Measurements from ENCODE around the gene KLHL26. TPM values are rescaled to one million over a fixed set of nuclear protein-coding genes. Genes with fewer than 3 reads are reported as not detected.
A peak's percentile ranks its signal among the peaks of the same experiment; 100 is the strongest.

The KLHL26 gene
- total and polyA plus RNA-seq, 2 of the 13 experiments (the other 11 are each of a cell fraction or from before 2014, with no cell fraction given) = 1.5 to 1.7 TPM

DNA sequence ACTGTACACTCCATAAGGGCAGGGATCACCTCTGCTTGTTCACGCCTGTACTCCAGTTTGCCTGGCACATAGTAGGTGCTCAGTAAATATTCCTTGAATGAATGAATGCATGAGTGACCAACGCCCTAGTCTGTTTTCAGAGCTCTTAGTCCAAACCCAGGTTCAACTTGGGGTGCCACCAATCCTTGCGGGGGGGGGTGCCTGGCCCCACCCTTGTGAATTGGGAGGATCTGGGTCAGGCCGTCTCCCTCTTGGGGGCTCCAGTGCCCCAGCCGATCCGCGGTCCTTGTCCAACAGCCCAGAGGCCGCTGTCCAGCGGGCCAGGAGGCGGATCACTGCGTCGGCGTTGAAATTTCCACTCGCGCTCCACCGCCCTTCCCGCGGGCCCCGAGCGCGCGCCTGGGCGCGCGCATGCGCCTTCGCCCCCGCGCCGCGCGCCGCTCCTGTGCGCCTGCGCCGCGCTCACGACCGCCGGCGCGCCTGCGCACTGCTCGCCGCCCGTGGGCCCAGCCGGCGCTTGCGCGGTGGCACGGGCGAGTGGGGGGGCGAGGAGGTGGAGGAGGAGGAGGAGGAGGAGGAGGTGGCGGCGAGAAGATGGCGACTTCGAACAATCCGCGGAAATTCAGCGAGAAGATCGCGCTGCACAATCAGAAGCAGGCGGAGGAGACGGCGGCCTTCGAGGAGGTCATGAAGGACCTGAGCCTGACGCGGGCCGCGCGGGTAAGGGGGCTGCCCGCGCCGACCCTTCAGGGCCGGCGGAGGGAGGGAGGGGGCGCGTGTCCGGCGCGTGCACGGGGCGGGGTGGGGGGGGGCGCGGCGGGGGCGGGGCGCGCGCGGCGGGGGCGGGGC is 46.5 kb downstream of the KLHL26 start, which contains the start of gene CRTC1:
CRTC1 (plus strand) TSS at position 572 of the 849 bp plus-strand sequence; CDS start at position 595, 23 bp downstream.
- H3K27ac ChIP-seq (ENCODE audit: extremely low read length, insufficient read depth, low read length) = peak within 1 kb of the TSS; percentile 74
- H3K79me2 ChIP-seq (ENCODE audit: insufficient read depth, low read length) = peaks cover 38% of the 10 kb centered on the region
- FAIRE-seq (no peak), DNase-seq (ENCODE audit: low spot score) (peak; percentile 66), ATAC-seq (peak; percentile 75)
- peaks cover 42% of the 10 kb centered on the region for H3K4me1 ChIP-seq (ENCODE audit: insufficient read depth, low read length)
- H3K9ac ChIP-seq (ENCODE audit: insufficient read depth, low read depth, low read length) = peak within 1 kb of the TSS; percentile 79
- H3K36me3 ChIP-seq (replicated peaks in 1 of 2; ENCODE audit: control insufficient read depth in 1 of 2, insufficient read depth in 2 of 2, low read length in 2 of 2) = no peaks in the 10 kb centered on the region
- CTCF ChIA-PET (ENCODE audit: low intra/inter-chr PET ratio, low total read pairs) = no interaction called here
- WGBS (ENCODE audit: low lambda C conversion rate) = 2% methylated on average over 22 of the region's 93 CpGs
- BruUV-seq (replicated peaks) = TSS peak; percentile 42
- no peaks in the 10 kb centered on the region; a peak in 1 of 5 replicates for H3K27me3 ChIP-seq (ENCODE audit: control insufficient read depth in 1 of 2, insufficient read depth in 2 of 2, low read length in 2 of 2)
- in situ Hi-C loops (cut with HindIII; ENCODE audit: extremely low pct_ligation_motif_present, low pct_unique_long_range_greater_than_20kb) = no loop called here
- H4K20me1 ChIP-seq (ENCODE audit: insufficient read depth, low read length) = no peaks in the 10 kb centered on the region; the same call in 1 of the 2 replicates
- intact Hi-C loops (cut with micrococcal nuclease; ENCODE audit: unreplicated experiment) = loop anchor here (10.0 kb wide), 1 partner anchor 51 kb away; no protein-coding TSS in a partner anchor
- H3K4me2 ChIP-seq (ENCODE audit: low read depth, low read length) = peak within 1 kb of the TSS; percentile 100
- POLR2A ChIA-PET = interaction anchor here (1.0 to 1.1 kb wide), 2 partner anchors 57 to 58 kb away, joined by 3 to 4 read pairs; no protein-coding TSS in a partner anchor
- no peaks in the 10 kb centered on the region for H3K9me3 ChIP-seq (ENCODE audit: low read length)
- peak within 1 kb of the TSS; percentile 77 to 89 (median 86) for H3K4me3 ChIP-seq (replicated peaks in 1 of 3; ENCODE audit: insufficient read depth in 1 of 3, low read depth in 2 of 3, low read length in 3 of 3)
- no peak within 1 kb of the TSS for H2AFZ ChIP-seq (ENCODE audit: low read length)
- TF ChIP-seq, protein P1, sequence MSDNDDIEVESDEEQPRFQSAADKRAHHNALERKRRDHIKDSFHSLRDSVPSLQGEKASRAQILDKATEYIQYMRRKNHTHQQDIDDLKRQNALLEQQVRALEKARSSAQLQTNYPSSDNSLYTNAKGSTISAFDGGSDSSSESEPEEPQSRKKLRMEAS (IDR thresholded peaks at IDR 0.05) = peak; percentile 24; the same call in 1 of the 2 replicates
- 0 out of 2 replicates have a peak, but pooled peaks have one; percentile 58 for TF ChIP-seq ZNF138 (CRISPR knock-in tag; IDR thresholded peaks at IDR 0.05; ENCODE audit: low read depth)
- TF ChIP-seq, protein P2, sequence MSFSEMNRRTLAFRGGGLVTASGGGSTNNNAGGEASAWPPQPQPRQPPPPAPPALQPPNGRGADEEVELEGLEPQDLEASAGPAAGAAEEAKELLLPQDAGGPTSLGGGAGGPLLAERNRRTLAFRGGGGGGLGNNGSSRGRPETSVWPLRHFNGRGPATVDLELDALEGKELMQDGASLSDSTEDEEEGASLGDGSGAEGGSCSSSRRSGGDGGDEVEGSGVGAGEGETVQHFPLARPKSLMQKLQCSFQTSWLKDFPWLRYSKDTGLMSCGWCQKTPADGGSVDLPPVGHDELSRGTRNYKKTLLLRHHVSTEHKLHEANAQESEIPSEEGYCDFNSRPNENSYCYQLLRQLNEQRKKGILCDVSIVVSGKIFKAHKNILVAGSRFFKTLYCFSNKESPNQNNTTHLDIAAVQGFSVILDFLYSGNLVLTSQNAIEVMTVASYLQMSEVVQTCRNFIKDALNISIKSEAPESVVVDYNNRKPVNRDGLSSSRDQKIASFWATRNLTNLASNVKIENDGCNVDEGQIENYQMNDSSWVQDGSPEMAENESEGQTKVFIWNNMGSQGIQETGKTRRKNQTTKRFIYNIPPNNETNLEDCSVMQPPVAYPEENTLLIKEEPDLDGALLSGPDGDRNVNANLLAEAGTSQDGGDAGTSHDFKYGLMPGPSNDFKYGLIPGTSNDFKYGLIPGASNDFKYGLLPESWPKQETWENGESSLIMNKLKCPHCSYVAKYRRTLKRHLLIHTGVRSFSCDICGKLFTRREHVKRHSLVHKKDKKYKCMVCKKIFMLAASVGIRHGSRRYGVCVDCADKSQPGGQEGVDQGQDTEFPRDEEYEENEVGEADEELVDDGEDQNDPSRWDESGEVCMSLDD (CRISPR knock-in tag; IDR thresholded peaks at IDR 0.05; ENCODE audit: borderline replicate concordance) = peak; percentile 67; the same call in 1 of the 2 replicates
- TF ChIP-seq EED (CRISPR knock-in tag; IDR thresholded peaks at IDR 0.05) = 0 out of 2 replicates have a peak, but pooled peaks have one; percentile 26
- TF ChIP-seq ZKSCAN5 (CRISPR knock-in tag; IDR thresholded peaks at IDR 0.05) = no peak
- TF ChIP-seq HOXA3 (CRISPR knock-in tag; IDR thresholded peaks at IDR 0.05) = peak; percentile 48; the same call in 1 of the 2 replicates
- peak; percentile 95 for TF ChIP-seq ZNF24 (IDR thresholded peaks at IDR 0.05)
- TF ChIP-seq CEBPG (CRISPR knock-in tag; IDR thresholded peaks at IDR 0.05) = no peak
- peak; percentile 59; the same call in 1 of the 2 replicates for TF ChIP-seq ZNF430 (CRISPR knock-in tag; IDR thresholded peaks at IDR 0.05)
- TF ChIP-seq, protein P3, sequence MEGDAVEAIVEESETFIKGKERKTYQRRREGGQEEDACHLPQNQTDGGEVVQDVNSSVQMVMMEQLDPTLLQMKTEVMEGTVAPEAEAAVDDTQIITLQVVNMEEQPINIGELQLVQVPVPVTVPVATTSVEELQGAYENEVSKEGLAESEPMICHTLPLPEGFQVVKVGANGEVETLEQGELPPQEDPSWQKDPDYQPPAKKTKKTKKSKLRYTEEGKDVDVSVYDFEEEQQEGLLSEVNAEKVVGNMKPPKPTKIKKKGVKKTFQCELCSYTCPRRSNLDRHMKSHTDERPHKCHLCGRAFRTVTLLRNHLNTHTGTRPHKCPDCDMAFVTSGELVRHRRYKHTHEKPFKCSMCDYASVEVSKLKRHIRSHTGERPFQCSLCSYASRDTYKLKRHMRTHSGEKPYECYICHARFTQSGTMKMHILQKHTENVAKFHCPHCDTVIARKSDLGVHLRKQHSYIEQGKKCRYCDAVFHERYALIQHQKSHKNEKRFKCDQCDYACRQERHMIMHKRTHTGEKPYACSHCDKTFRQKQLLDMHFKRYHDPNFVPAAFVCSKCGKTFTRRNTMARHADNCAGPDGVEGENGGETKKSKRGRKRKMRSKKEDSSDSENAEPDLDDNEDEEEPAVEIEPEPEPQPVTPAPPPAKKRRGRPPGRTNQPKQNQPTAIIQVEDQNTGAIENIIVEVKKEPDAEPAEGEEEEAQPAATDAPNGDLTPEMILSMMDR (CRISPR knock-in tag; IDR thresholded peaks at IDR 0.05) = peak; percentile 43
- no peak; the same call in 1 of the 2 replicates for TF ChIP-seq RXRA (CRISPR knock-in tag; IDR thresholded peaks at IDR 0.05)
- TF ChIP-seq ZNF350 (CRISPR knock-in tag; IDR thresholded peaks at IDR 0.05; ENCODE audit: borderline replicate concordance, low read depth) = 0 out of 2 replicates have a peak, but pooled peaks have one; percentile 37
- TF ChIP-seq ZNF598 (CRISPR knock-in tag; IDR thresholded peaks at IDR 0.05; ENCODE audit: borderline replicate concordance) = 0 out of 2 replicates have a peak, but pooled peaks have one; percentile 49
- no peak for TF ChIP-seq MLLT10 (CRISPR knock-in tag; IDR thresholded peaks at IDR 0.05)
- TF ChIP-seq ZKSCAN1 (IDR thresholded peaks at IDR 0.05; ENCODE audit: low read length) = peak; percentile 97
- TF ChIP-seq ZNF329 (CRISPR knock-in tag; IDR thresholded peaks at IDR 0.05; ENCODE audit: low read depth) = no peak
- peak; percentile 87 for TF ChIP-seq ZNF263 (CRISPR knock-in tag; IDR thresholded peaks at IDR 0.05)
- TF ChIP-seq MED1 (CRISPR knock-in tag; IDR thresholded peaks at IDR 0.05) = 0 out of 2 replicates have a peak, but pooled peaks have one; percentile 19
- TF ChIP-seq ZNF543 (CRISPR knock-in tag; IDR thresholded peaks at IDR 0.05) = peak; percentile 70
